HG02840 (cell line): ENCODE measurements around the gene ETV5.

Source experiments
- ATAC-seq: cut with Tn5 transposase; IDR thresholded peaks from one replicate; pipeline ENCODE4 v1.9.1; 2021; ENCODE audit warnings: mild to moderate bottlenecking, moderate library complexity, moderate number of reproducible peaks; ENCODE audit not compliant: unreplicated experiment, low FRiP score

Gene ETV5

DNA sequence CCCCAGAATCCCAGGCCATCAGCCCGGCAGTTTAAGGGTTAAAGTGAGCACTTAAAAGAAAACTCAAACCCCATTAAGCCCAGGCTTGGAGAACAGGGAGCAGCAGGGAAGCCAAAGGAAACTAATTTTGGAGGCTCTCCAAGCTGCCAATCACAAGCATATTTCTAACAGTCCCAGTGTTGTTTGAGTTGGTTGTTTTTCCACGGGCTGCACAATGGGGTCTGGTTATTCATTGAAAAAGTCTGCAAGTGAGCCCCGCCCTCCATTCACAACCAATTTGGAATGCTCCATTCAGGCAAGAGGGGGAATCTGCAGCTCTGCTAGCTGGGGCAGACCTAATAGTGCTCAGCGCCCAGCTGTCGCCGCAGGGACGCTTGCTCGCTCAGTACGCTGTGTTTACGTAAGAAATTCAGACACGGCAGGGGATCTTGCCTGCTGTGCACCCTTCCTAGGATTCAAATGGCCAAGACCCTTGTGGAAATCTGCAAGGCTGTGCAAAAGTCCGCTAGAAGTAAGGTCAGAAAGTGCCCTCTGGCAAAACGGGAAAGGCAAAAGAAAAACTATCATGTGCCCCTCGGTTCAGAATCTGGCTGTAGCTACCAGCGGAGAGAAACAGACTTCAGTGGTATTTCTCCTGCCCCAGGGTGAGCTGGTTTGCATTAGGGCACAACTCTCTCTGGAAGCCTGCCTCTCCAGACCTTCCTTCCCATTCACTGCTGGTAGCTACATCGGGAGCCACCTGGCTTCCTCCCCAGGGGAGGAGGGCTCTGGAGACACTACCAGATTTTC lies 11.0 kb downstream of the ETV5 start:
- ATAC-seq, result no peak

DNA sequence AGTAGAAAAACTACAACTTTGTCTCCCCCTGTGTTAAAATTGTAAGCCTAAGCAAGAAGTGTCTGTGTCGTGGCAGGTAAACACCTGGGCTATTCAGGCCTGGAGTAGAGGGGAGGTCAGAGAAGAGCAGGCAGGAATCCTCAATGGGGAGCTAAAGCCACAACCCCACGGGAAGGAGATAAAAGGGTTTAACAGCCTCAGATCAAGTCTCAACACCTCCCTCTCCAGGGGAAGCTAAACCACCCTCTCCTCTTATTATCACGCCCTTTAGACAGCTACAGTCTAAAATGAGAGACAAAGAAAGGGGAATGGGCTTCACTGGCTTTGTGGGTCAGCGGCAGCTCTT lies 11.6 kb downstream of the ETV5 start:
- ATAC-seq, result no peak

DNA sequence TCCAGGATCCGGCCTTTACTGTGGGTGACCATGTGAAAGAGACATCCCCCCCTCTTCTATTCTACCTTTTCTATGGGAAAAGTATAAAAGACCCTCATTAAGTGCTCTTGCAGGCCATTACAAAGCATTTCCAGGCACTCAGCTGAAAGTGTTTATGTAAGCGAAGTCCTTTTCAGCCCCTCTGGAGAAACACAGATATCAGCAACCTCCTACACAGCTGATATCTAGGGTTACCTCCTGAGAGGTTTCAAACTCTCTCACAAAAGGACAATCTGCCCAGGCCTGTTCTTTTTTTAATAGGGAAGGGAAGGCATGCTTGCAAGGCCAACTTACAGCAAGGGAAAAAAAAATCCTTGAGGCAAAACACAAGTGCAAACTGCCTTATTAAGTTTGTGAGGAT lies 12.6 kb downstream of the ETV5 start:
- ATAC-seq, result no peak

DNA sequence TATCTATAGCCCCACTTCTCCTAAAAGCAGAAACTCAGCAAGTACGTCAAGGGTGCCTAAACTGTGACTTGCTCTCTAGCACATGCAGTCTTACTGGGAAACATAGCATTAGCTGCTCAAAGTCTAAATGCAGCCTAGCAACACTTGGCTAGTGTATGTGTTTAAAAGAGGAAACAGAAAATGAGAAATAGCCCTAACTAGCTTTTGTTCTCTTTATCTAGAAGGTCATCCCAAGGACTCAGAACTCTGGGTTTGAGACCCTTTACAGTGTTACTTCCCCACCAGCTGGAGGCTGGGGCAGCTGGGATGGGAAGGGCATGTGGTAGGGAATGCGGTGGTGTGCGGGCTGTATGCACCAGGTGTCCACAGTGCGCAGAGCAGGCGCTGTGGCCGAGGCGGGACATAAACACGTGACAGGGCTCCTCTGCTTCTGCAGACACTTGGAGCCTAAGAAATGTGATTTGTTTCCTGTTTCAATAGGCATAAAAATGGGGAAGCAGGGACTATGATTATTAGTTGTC lies 13.3 kb downstream of the ETV5 start:
- no peak for ATAC-seq

DNA sequence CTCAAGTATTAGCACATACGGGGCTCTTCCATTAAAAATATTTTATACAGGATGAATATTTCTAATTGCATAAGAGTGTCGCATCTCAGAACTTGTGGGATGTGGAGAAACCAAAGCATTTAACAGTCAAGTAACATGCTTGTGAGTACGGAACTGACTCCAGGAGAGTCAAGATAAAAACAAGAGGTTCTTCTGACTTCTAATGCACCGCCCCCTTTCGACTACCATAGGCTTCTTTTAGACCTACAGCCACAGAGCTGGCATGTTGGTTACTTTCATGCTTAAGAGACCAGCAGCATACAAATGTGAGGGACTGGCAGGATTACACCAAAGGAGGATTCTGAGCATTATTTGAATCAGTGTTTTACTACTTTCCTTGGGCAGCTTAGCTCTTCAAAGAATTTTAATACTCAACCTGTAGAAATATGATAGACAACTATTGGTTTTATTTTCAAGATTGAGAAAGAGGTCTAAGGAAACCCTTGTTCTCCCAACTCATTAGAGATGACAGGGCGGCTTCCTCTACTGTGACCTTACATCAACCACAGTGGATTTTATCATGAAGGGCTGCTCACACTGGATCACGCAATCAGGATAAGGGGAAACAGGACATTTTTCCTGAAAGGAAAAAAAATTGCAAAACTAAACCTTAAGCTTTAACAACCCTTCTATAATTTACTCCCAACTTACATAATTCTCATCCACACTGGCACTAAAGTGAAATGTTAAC lies 14.0 kb downstream of the ETV5 start:
- ATAC-seq, result no peak

DNA sequence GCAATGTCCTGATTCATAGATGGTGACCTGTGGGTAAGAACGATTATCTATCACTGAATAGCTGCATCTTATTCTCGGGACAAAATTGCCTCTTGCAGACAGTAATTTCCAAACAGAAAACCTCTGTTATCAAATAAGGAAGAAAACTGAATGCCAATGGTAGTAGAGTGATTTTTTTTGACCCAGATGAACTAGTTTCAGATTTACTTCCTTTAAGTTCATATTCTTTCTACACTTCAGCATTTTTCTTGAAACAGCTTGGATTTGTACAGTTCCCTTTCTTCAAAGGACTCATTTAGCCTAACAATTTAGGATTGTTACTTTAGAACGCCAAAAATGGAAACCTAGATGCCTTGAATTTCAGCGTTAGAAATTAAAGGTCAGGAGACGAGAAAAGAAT lies 14.6 kb downstream of the ETV5 start:
- no peak for ATAC-seq

DNA sequence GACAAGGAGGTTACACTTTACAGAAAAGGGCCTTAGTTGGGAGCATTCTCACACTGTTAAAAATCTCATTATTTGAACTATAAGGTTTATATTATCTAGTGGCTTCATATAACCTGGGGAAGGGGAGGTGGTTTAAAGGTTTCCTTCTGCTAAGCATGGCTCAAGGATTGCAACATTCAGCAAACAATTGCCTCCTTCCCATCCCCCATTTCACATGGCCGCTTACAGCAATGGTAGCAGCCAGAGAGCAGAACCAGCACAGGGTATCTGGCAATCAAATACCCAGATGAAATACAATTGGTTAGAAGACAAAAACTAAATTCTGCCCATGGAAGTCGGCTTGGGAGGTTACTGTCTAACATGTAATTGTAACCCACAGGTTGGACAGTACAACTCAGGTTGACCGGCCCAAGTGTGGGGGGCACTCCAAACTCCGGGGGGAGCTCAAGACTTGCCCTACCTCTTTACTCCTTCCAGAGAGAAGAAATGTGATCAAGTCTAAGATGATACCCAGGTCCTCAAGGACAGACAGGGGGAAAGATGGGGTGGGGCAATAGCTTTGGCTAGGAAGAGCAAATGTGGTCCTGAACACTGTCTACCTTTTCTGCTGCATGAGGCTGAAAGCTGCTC lies 15.5 kb downstream of the ETV5 start:
- no peak for ATAC-seq

DNA sequence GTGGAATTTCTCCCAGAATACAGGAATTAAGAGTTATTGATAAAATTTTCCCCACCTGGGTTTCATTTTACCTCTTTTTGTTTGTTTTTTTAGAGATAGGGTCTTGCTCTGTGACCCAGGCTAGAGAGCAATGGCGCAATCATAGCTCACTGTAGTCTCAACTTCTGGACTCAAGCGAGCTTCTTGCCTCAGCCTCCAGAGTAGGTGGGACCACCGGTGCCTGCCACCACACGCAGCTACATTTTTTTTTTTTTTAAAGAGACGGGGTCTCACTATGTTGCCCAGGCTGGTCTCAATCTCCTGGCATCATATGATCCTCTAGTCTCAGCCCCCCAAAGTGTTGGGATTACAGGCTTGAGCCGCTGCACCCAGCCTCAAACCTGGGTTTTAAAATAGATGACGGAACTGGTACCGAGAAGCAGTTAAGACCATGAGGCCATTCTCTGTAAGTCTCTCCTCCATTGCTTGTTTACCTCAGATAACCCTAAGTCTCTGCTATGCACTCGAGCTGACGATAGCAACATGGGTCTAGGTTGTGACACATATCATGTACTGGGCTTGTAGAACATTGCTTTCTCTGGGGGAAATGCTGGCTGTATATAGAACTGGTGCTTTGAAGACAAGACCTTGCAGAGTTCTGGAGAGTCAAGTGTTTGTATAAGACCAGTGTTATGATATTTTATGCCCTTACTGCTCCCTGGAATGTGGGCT lies 16.4 kb downstream of the ETV5 start:
- ATAC-seq, result no peak

DNA sequence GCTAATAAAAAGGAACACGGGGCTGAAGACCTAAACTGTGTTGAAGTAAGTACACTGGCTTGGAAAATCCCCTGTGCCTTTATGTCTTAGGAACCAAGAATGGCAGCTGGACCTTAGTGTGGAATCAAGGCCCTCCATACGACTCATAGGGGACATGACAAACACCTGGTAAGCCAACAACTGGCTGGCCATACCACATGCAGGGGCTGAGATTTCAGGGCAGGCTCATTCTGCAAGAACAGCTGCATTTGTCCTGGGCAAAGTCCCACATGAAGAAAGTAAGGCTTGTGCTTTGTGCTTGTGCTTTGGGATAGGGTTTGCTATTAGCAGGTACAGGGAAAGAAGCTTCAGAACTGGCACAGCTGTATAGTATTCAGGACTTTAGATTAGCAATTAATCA lies 18.0 kb downstream of the ETV5 start:
- no peak for ATAC-seq

DNA sequence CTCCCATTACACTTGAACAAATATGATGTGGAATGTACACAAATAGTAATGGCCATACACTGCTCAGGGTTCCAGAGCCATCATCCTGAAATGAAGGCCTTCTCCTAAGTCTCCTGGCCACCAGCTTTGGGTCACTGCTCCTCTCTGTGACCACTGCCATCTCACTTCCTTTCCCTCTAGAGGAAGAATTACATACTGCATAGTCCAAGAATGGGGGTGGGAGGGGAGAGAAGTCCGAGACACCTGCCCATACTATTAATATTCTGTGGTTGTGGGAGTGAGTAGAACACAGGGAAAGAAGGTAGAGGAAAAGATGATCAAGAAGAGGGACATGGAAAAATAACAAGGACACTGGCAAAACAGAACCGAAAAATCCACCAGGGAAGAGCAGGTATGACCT lies 20.6 kb downstream of the ETV5 start:
- ATAC-seq, result no peak

DNA sequence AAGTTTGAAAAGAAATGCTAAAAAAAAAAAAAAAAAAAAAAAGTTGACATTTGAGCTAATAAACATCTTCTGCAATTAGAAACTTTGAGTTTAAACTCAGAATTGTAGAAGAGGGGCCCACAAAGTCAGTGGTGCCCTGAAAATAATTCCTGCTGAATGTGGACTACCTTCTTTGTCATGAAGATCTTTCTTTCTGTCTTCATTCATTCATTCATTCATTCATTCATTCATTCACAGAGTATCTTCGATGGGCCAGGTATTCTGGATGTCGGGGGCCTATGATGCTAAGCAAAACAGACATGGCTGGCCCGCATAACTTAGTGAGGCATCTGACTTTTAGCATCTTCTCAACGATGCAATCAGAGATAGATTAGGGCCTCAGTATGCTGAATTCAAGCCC lies 24.6 kb downstream of the ETV5 start:
- no peak for ATAC-seq

DNA sequence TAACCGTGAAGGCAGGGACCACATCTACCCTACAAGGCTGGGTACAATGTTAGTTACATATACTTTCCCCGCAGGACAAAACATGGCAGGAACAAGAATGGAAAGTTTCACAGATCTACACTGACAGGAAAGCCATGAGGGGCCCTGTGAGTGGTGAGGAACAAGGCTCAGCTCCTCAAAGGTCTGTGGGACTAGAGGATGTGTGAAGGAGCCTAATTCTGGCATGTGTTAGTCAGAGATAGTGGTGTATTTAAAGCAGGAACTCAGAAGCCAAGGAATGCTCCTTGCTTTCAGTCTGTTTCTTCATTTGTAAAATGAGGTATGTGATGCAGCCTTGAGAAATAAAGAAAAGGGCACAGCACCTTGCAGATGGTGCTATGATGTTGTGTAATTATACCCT lies 25.1 kb downstream of the ETV5 start:
- no peak for ATAC-seq

DNA sequence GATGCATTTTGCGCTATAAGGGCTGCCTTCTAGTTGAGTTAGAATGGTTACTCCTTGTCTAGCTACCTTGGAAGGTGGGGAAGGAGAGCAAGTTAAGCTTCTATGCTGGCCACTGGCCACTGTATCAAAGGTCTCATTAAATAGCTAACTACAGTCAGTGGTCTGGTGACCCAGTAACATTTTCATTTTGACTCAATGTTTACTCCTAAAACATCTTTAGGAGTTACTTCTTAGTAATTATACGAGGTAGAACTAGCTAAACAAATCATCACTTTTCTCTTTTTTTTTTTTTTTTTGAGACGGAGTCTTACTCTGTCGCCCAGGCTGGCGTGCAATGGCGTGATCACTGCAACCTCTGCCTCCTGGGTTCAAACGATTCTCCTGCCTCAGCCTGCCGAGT lies 26.7 kb downstream of the ETV5 start:
- no peak for ATAC-seq

DNA sequence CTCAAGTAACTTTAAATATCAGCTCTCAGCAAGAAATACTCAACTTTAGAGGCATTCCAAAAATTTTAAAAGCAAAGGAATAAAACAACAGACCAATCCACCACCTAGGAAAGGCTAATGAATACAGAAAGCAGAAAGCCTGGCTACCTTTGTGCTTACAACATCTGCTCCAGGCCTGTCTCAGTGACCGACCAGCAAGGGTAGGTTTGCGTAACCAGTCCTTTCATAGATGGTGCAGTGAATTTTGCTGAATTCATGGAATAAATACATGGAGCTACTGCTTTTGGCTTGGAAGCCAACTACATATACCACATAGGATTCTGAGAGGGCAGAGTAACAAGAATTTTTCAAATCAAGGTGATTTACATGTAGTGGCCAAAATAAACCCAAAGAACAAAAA lies 27.2 kb downstream of the ETV5 start:
- ATAC-seq, result no peak

DNA sequence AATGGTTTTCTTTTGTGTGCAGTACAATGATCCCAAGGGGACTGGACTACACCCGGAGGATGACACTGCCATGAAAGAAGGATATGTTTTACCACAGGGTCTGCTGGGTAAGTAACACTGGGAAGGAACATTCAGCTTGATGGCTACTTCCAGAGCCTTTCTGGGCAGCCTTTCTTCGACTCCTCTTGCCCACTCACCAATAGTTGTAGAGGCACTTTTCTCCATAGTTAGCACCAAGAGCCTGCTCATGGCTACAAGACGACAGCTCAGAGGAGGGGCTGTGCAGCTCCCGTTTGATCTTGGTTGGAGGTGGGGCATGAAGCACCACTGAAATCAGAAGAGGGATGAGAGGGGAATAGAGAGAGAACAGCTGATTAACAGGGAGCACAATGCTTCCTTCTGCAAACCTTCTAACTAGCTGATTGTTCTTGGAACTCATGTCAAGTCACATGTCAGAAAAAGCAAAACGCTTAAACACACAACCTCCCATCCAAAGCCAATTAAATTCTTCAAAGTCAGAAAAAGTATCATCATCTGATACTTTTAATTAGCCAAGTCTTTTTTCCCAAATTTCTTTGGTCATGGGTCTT lies 27.9 kb downstream of the ETV5 start:
- ATAC-seq, result no peak

DNA sequence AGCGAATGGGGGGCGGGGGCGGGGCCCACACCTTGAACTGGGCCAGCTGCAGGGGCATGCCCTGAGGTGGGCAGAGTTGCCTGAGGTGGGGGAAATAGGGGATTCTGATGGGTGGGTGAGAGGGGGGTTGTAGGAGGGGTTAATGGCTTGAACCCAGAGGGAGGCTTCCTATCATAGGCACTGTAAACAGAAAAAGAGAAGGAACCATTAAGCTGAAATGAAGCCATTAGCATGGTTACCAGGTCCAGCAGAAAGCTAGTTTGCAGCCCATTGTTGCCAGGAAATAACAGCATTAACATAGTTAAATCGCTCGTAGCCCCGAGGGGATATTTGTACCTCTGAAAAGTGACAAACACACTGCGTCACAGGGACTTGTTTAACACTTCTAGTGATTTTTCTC lies 29.0 kb downstream of the ETV5 start:
- no peak for ATAC-seq

DNA sequence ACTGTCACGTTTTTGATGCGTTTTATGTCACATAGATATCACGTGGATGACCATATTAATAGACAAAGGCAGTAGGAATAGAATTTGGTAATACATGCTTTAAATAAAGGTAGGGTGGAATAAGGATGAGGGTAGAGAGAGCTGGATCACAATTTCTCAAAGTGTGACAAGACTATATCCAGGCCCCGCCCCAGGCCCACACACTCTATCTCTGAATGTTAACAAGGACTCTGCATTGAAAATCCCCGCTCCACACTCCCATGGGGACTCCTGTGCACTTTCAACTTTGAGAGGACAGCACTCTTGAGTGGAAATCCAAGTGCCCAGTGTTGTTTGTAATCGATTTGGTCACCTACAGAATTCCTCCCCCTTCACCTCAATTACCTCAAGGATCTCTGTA lies 31.4 kb downstream of the ETV5 start:
- no peak for ATAC-seq

DNA sequence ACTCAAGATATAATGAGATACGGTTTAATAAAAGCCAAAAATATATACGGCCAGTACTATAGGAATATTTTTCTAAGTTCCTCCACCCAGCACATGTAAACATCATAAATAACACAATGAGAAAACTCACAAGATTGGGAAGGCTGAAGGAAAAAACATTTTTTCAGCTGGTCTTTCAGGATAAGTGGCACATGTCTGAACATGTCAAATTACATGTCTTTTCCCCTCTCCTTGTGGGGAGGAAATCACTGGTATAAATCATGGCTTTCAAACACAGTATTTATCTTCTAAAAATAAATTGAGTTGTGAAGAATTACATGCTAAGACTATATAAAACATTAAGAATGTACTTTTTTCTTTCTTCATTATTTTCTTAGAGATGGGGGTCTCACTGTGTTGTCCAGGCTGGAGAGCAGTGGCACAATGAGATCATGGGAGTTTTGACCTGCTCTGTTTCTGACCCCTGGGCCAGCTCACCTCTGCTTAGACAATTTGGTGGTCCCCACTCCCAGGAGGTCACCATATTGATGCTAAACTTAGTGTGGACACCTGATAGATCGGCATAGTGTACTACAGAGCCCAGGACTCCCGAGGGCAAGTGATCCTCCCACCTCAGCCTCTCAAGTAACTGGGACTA lies 32.8 kb downstream of the ETV5 start:
- no peak for ATAC-seq

DNA sequence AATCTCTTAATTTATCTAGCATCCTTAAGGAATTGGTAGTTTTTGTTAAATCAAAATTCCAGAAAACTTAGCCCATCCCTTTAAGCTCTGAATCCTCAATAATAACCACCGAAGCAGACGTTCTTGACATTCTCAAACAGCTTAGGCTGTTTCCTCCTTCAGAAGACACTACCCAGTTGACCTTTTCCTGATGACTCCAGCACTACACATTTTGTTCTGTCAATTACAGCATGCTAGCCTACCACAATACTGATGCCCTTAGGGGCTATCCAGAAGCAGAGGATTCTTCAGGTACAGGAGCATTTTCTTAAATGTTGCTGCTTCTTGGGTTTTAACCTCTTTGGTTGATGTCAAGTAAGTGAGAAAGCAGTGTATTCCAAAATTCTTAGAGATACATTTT lies 33.4 kb downstream of the ETV5 start:
- ATAC-seq, result no peak

DNA sequence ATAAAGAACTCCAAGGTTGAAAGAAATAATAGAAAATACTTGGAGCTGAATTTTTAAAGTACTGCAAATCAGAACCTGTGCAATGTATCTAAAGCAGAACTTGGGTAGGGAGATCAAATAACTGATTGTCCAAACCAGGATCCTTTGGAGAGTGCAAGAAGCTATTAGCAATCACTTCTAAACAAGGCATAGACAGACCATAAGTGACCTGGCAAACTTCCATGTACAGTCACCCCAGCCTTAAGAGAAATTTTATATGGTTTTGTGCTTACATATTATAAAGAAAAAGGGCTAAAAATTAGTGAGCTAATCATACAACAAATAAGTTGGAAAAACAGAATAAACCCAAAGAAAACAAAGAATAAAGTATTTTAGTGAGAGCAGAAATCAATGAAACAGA lies 35.2 kb downstream of the ETV5 start:
- ATAC-seq, result no peak
